Dermis microvascular lymphatic vessel endothelial cell (primary cell): ENCODE measurements around the gene HPSE2. TPM values are rescaled to one million over a fixed set of nuclear protein-coding genes. Genes with fewer than 3 reads are reported as not detected.
A peak's percentile ranks its signal among the peaks of the same experiment; 100 is the strongest.
"Not testable (repeated sequence)": the region's sequence is repeated elsewhere in the genome, so short reads cannot be mapped to it uniquely, and the experiment has no call there.

ENCODE experiments used
- DNase-seq, 2 donors: peaks; one replicate each; pipeline versions ENCODE4 v3.0.0 to v3.0.0-alpha.2; 2010; ENCODE audit warnings: low read depth in 2 of 2
- total RNA-seq: library from RNA; depleted of rRNA; stranded (reverse); fragments of >200 nt; gene quantifications from 2 replicates; pipeline ENCODE4 v1.2.1, GENCODE V29; 2014

Gene HPSE2
- under 0.01 TPM in 1 of 2 replicates, not detected in the other for total RNA-seq

DNA sequence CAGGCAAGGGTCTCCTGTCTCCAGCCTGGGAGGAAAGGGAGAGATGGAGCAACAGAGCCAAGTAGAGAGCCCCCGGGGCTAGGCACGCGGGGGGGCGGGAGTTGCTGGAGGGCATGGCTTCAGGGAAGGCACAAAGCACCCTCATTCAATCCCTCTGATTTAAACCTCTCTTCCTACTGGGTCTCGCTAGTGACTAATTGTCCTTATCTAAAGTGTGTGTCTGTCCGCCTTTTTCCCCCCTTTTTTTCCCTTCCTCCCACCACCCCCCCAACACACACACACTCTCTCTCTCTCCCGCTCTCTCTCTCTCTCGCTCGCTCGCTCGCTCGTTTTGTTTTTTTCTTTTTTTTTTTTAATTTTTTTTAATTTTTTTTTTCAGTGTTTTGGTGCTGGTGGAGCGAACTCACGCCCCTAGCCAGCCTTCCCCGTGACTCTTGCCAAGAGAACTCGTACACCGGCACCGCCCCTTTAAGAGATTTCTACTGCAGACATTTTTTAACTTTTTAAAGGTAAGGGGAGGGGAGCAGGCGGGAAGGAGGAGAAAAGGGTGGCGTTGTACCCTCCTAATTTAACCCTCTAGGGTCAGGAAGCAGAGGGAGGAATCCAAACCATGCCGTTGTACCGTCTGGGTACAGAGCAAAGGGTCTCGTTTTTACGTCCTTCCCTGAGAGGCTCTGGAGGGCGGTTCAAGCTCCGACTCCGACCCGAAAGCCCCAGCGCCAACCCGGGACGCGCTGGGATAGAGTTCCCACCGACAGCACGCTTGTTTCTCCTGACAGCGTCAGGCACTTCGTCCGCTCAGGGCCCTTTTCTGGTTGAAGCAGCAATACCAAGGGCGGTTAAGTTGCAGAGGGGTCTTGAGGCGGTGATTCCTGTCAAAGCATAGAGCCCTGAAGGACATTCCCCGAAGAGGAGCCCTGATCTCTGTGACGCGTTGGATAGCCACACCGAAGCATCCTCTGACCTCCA, at the start of gene HPSE2:
Gene HPSE2 (minus strand): TSS at position 195 of the 969 bp plus-strand sequence.
- DNase-seq: no peak

DNA sequence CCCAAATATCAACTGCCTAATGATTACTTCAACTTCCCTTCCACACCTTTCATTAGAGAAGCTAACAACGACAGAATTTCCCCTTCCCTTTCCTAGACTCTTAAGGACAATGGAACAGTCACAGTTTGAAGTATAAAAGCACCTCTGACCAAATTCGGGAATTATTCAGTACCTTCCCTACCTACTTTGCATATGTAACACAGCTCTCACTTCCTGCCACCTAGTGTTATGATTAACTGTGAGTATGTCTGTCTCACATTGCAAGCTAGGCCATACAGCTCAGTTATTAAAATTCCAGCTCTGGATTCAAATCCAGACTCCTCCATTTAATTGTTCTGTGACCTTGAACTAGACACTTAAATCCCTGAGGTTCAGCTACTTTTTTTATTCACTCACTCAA, 44.8 kb upstream of the HPSE2 start:
- no peak for DNase-seq

DNA sequence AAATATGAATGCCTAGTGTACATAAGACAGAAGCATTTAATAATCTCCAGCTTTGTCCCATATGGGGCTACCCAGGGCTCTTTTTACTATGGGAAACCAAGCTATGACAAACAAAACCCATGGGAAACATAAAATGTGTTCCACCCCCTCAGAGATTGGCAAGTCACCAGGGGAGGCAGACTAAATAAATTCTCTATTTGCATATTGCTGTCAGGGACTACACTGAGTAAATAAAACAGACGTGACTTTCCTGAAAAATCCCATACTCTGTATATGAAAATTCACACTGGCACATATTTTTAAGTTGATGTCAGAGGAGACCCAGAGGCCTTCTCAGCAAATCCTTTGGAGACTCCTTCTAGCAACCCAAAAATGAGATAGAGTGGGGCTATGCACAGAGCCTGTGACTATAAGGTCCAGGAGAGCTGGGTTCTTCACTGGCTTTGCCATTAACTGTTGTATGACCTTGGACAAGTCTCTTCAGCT, 44.0 kb upstream of the HPSE2 start:
- no peak for DNase-seq

DNA sequence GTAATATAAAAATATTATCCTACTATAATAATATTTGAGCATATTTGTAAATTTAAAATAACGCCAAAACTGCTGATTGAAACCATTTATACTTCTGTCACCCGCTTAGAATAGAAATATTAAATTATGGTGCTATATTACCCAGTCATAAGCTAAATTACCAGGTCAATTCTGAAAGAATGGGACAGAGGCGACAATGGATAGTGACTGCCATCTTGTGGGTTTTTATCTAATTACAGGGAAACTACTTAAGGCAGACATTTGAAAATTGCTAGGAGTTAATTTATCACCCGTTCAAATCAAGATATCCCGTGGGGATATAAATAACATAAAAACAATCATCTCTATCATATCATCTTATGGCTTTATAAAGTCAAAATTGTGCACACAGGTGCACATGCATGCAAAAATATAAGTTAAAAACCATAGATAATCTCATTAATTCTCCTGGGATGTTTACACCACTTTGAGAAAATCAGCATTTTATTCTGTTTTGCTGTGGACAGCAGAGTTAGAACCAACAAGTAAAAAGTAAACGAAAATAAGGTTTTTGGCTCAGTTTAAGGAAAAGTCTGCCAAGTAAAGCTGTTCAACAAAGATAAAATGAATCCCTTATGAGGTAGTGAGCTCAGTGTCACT, 41.3 kb upstream of the HPSE2 start:
- DNase-seq: peak; percentile 3 to 31

DNA sequence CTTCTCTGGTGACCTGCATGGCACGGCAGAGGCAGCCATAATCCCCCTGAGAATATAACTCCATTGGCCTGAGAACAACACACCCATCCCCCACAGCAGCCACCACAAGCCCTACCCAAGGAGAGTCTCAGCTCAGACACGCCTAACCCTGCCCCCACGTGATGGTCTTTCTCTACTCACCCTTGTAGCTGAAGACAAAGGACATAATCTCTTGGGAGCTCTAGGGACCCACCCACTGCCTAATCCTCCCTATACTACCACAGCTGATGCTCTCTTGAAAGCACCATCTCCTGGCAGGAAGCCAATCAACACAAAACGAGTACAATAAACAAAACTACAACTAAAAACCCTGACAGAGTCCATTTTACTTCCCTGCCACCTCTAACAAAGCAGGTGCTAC, 30.7 kb upstream of the HPSE2 start:
- no peak for DNase-seq

DNA sequence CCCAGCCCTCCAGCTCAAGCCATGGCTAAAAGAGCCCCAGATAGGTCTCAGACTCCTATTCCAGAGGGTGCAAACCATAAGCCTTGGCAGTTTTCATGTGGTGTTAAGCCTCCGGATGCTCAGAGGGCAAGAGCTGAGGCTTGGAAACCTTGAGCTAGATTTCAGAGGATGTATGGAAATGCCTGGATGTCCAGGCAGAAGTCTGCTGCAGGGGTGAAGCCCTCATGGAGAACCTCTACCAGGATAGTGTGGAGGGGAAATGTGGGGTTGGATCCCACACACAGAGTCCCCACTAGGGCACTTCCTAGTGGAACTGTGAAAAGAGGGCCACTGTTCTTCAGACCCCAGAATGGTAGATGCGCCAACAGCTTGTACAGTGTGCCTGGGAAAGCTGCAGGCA, 13.2 kb upstream of the HPSE2 start:
- DNase-seq: no peak

DNA sequence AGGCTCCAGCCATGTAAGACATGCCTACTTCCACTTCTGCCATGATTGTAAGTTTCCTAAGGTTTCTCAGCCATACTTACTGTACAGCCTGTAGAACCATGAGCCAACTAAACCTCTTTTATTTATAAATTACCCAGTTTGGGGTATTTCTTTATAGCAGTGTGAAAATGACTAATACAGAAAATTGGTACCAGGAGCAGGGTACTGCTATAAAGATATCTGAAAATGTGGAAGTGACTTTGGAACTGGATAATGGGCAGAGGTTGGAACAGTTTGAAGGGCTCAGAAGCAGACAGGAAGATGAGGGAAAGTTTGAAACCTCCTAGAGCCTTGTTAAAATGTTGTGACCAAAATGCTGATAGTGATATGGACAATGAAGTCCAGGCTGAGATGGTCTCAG, 12.2 kb upstream of the HPSE2 start:
- DNase-seq: not testable (repeated sequence)

DNA sequence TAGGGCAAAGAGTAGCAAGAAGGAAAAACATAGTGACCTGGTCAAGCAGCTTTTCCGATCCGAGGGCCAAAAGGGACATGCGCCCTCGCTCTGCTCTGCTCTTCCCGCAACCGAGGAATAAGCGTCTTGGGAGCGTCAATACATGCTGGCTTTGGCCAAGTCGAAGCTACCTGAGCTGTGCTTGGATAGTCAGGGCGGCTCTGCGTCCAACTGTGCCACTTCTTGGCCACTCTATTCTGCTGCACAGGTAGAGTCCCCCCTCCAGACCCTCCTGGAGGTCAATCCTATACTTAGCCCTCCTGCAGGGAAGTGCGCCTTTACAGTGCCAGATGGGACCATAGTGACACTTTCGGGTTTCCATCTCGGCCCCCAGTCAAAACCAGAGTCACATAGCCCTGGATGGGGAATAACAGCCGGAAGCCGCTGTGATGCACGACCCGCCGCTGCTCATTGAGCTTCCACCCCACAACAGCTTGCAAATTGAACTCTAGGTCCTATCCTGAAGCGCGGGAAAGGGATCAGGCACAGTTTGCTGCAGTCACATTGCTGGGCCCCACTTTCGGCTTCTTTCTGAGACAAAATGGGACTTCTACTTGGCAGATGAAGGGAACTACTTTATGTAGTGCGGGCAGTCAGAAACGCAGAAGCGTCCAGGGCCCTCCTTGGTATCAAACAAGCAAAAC, 1.1 kb upstream of the HPSE2 start:
- no peak for DNase-seq

DNA sequence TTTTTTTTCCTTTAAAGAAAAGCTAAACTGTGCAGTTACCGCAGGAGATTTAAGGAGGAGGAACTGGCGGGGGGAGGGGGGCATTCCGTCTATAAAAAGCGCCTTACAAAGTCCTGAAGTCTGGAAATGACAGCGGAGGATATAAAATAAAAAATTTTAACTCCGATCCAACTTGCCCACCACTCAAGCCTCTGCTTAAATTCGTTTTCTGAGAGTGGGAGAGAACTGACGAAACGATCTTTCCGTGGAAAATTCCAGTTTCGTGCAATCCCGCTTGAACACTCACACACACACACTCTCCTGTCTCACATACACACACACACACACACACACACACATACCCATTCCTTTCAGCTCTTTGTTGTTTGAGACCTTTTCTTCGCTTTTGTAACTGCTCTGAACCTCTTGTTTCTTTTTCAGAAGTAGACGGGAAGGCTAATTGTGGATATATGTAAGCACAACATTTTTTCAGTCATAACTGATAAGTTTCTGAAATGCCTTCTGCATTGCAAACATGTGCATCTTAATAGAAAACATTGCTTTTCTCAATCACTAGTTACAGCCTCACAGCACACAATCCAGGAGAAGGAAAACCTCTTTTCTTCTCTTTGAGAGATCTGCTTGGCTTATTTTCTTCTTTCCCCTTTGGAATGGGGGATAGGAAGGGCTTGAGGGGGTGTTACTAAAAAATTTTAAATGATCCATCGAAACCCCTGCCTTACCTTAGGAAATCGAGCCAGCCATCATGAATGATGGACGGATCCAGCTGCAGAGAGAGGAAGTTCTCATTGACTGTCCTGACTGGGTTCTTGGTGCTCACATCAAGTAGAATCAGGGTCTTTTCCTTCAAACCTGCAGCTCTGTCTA, 628 bp downstream of the HPSE2 start:
- DNase-seq: peak in 1 of 2 donors; percentile 4

DNA sequence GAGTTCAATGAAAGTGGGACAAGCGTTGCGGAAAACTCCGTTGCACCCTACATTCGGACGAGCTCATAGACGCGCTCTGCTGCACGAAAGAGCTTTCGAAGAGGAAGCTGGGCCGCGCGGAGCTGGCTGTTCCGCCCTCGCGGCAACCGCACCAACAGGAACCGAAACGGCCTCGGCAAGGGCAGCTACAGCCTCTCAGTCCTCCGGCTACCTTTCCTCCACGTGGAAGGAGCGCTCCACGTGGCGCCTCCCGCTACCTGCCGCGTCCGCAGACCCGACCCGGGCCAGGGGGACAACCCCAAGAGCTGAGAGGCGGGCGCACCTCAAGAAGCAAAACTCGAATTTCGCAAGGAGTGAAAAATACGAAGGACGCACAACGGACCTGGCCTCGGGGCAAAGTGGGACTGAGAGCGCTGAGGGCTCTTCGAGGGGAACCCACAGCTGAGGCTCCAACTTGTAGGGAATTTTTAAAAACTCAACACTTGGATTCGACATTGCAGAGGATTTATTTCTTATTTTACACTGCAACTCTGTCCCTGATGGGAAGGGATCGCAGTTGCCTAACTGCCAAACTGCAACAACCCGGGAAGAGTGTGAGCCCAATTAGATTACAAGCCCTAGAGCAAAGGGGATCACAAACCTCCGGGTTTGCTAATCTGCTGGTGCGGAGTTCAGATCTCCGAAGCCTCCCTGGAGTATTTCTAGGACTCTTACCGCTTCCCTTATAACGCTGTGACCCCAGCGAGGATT, 1.4 kb downstream of the HPSE2 start:
- DNase-seq: peak in 1 of 2 donors; percentile 35

DNA sequence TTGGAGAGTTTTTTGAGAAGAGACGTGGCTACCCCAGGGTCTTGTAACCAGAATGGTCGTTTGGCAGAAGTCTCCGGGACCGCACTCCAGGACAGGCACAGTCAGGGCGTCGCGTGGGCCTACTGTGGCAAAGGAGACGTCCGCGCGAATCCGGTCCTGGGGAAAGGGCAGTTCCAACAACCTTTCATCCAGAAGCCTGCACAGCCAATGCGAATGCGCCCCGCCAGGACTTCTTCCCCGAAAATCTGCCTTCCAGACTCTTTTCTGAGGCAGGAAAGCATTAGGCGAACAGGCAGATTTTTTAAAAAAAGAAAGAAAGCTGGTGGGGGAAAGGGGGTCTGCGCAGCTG, 2.0 kb downstream of the HPSE2 start:
- no peak for DNase-seq

DNA sequence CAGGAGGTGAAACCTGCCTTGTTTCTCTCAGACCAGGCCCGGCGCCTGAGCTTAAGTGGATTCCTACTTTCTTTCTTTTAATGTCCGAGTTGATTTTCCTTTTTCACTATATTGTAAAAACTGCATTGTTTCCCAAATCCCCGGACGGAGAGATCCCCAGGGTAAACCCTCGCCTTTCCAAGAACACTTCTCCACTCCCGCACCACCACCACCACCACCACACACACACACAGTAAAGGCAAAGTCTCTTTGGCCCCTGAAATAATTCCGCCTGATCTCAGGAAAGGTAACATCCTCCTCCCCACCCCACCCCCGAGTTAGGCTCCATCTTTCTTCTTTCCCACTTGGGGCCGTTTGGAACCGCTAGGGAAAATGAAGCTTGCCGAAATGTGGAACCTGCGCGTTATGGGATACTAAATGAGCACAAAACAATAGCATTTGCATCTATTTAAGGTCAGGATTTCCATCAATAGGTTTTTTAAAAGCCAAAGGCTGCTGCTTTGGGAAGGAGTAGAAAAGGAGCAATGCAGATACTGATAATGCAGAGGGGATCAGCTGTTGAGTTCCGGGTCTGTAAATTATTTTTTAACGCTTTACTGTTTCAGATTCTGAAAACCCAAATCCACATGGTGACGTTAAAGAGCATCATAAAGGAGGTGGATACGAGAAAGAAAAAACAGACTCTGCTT, 2.5 kb downstream of the HPSE2 start:
- DNase-seq: no peak

DNA sequence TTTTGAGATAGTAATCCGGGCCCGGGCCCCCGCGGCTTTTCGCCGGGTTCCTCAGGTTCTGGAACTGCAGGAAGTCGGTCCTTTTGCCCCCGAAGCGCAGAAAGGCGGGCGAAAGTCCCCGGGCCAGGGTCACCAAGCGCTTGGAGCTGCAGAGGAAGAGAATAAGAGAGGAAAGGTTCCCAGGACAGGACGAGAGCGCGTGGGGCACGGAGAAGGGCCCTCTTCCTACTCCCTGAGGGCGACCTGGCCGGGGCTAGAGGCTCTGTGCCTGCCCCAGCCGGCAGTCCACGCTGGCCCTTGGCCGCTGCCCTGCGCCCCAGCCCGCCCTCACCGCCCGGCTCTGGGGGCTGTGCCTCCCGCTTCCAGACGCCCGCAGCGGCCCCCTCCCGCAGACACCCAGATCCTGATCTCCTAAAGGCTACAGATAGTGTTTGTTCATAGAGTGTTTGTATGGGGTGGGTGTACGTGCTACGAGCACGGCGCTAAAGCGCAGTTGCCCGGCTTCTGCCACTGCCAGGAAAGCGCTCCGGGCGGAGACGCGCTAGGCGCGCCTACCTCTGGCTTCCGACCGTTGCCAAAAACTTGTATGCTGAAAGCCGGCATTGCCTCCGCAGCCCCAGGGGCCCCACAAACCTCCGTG, 3.2 kb downstream of the HPSE2 start:
- DNase-seq: no peak

DNA sequence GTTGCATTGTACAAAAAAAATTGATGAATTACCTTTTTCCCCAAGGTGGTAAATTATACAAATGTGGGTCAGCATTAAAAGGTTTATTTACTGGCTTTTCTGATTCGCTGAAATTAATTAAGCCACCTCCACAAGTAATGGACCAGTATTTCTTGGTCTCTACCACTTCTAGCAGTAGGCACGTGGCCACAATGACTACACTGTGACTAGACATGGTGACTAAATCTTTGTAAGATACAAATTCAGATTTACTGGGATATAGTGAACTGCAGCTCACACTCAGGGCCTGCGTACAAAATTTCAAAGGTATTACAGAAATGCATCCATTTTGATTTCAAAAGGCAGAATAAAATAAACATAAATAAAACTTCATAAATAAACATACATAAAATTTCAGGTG, 10.9 kb downstream of the HPSE2 start:
- no peak for DNase-seq

DNA sequence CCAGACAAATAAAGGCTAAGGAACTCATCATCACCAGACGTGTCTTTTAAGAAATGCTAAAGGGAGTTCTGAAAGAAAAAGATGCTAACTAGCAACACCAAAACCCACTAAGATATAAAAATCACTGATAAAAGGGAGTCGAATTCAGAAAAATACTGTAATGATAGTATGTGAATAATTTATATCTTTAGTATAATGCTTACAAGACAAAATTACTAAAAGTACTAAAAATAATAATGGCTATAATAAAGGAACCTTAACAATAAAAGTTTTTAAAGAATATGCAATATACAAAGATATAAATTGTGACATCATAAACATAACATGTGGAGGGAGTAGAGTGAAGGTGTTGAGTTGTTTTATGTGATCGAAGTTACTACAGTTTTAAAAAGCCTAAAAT, 28.3 kb downstream of the HPSE2 start:
- DNase-seq: no peak

DNA sequence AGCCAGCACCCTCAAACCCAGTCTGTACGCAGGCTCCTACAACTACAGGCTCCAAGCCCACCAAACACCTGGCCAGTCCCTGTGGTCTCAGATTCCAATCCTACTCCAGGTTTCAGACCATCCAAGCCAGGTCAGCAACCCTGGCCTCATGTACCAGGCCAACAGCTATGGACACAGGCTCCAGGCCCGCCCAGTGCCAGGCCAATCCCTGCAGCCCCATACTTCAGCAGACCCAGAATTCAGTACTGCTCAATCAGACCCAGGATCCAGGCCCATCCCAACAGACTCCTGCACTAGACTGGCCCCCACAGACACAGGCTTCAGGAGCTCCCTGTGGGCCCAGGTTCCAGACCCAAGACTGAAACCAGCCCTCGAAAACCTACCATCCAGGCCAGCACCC, 32.3 kb downstream of the HPSE2 start:
- DNase-seq: no peak

DNA sequence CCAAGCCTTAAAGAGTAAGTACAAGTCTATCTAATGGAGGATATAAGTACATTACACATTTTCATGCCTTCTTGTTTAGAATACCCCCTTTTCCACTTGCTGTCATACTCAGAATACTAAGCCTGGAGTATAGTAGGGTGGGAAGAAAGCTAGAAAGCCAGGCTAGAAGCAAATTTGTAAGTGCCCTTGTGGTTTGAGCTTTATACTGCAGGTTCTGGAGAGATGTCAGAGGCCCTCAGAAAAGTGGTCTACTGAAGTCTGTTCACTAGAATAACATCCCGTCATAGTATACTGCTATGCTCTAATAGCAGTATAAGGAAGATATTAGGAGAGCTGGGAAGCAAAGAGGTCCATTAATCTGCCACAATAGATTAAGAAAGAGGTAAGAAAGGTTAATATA, 62.7 kb downstream of the HPSE2 start:
- no peak for DNase-seq

DNA sequence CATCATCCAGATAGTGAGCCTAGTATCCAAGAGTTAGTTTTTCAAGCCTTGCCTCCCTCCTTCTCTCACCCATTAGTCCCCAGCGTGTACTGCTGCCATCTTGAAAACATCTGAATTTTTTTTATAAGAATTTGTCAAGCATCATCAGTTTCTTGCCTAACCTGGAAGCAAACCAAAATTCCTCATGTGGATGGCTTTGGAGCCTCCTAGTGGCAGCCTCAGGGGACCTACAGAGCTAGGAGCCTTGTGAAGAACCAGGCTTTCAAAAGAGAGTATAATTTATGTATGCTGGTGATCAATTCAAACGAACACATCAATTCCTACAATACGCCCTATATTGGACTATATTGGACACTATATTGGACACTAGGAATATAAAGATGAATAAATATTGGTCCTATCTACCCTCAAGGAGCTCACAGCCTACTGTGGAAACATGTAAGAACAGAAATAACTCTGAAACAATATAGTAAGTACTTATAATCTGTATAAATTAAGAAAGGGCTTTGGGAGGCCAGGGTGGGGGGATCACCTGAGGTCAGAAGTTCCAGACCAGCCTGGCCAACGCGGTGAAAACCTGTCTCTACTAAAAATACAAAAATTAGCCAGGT, 63.4 kb downstream of the HPSE2 start:
- DNase-seq: peak in 1 of 2 donors; percentile 20

DNA sequence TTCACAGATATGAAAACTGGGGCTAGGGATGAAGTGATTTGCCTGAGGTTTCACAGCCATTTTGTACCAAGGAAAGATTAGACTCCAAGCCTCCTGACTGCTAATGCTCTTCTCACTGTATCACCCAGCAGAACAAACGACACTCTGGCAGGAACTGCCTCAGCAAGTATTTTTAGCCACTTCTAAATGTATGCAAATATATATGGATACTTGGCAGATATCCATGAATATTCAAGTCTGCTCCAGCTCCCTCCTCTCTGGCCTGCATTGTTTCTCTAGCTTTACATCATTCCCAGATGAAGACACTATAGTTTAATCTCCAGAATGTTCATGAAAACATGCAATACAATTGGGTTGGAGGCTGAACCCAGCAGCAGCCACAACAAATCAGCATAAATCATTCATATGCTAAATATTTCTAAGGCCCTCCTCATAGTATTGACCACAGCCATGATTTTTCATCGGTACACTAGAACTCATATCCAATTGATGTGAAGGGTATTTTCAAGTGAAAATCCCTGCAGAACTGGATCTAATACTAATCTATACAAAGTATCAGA, 65.5 kb downstream of the HPSE2 start:
- no peak for DNase-seq
